ENCODE measurements around the gene ZER1.

The ZER1 gene

GRCh38 chr9:128774804-128775203 is 3.1 kb upstream of the ZER1 start:
- no peak for DNase-seq
- TF ChIP-seq POLR2A (IDR thresholded peaks at IDR 0.05; ENCODE audit: low read length) (no peak), GATA1 (IDR thresholded peaks at IDR 0.05; ENCODE audit: low read depth, low read length) (no peak)

- DNase-seq = no peak
- TF ChIP-seq GATA1 (IDR thresholded peaks at IDR 0.05; ENCODE audit: low read depth, low read length) = no peak
- no peak for TF ChIP-seq POLR2A (IDR thresholded peaks at IDR 0.05; ENCODE audit: low read length)
These were observed 1.3 kb upstream of the ZER1 start for GRCh38 chr9:128773049-128773448.

- TF ChIP-seq POLR2A (IDR thresholded peaks at IDR 0.05; ENCODE audit: low read length) (no peak), GATA1 (IDR thresholded peaks at IDR 0.05; ENCODE audit: low read depth, low read length) (no peak)
- DNase-seq = peak; percentile 62 to 81
These were observed 519 bp downstream of the ZER1 start for GRCh38 chr9:128771094-128771721.

- DNase-seq = no peak
- TF ChIP-seq GATA1 (IDR thresholded peaks at IDR 0.05; ENCODE audit: low read depth, low read length) = no peak
- no peak for TF ChIP-seq POLR2A (IDR thresholded peaks at IDR 0.05; ENCODE audit: low read length)
These were observed 1.3 kb downstream of the ZER1 start for GRCh38 chr9:128770286-128771030.

- TF ChIP-seq GATA1 (IDR thresholded peaks at IDR 0.05; ENCODE audit: low read depth, low read length) (no peak), POLR2A (IDR thresholded peaks at IDR 0.05; ENCODE audit: low read length) (no peak)
These were observed 3.1 kb downstream of the ZER1 start for GRCh38 chr9:128768606-128769005.

GRCh38 chr9:128765499-128765898 is 6.2 kb downstream of the ZER1 start:
- TF ChIP-seq GATA1 (IDR thresholded peaks at IDR 0.05; ENCODE audit: low read depth, low read length) = no peak
- TF ChIP-seq POLR2A (IDR thresholded peaks at IDR 0.05; ENCODE audit: low read length) = no peak

More at GRCh38 chr9:128768606-128769005, 3.1 kb downstream of the ZER1 start:
- DNase-seq = peak; percentile 39 to 49

GRCh38 chr9:128764361-128764760 is 7.4 kb downstream of the ZER1 start:
- TF ChIP-seq GATA1 (IDR thresholded peaks at IDR 0.05; ENCODE audit: low read depth, low read length) (no peak), POLR2A (IDR thresholded peaks at IDR 0.05; ENCODE audit: low read length) (no peak)
- DNase-seq = no peak

More at GRCh38 chr9:128765499-128765898, 6.2 kb downstream of the ZER1 start:
- DNase-seq = no peak

GRCh38 chr9:128762671-128763449 is 8.9 kb downstream of the ZER1 start:
- DNase-seq = no peak
- TF ChIP-seq GATA1 (IDR thresholded peaks at IDR 0.05; ENCODE audit: low read depth, low read length) (no peak), POLR2A (IDR thresholded peaks at IDR 0.05; ENCODE audit: low read length) (no peak)

- TF ChIP-seq POLR2A (IDR thresholded peaks at IDR 0.05; ENCODE audit: low read length) = no peak
- TF ChIP-seq GATA1 (IDR thresholded peaks at IDR 0.05; ENCODE audit: low read depth, low read length) = no peak
- no peak for DNase-seq
These were observed 14.1 kb downstream of the ZER1 start for GRCh38 chr9:128757602-128758001.

- TF ChIP-seq GATA1 (IDR thresholded peaks at IDR 0.05; ENCODE audit: low read depth, low read length) (no peak), POLR2A (IDR thresholded peaks at IDR 0.05; ENCODE audit: low read length) (no peak)
- no peak for DNase-seq
These were observed 18.1 kb downstream of the ZER1 start for GRCh38 chr9:128753627-128754026.

GRCh38 chr9:128750926-128751595 is 20.7 kb downstream of the ZER1 start:
- DNase-seq = no peak
- TF ChIP-seq GATA1 (IDR thresholded peaks at IDR 0.05; ENCODE audit: low read depth, low read length) = no peak
- TF ChIP-seq POLR2A (IDR thresholded peaks at IDR 0.05; ENCODE audit: low read length) = no peak

- no peak for DNase-seq
- no peak for TF ChIP-seq GATA1 (IDR thresholded peaks at IDR 0.05; ENCODE audit: low read depth, low read length)
These were observed 24.5 kb downstream of the ZER1 start for GRCh38 chr9:128747241-128747640.

GRCh38 chr9:128743421-128743820 is 28.3 kb downstream of the ZER1 start:
- TF ChIP-seq POLR2A (IDR thresholded peaks at IDR 0.05; ENCODE audit: low read length) = no peak
- TF ChIP-seq GATA1 (IDR thresholded peaks at IDR 0.05; ENCODE audit: low read depth, low read length) = no peak
- no peak for DNase-seq

GRCh38 chr9:128742401-128742800 is 29.3 kb downstream of the ZER1 start:
- TF ChIP-seq GATA1 (IDR thresholded peaks at IDR 0.05; ENCODE audit: low read depth, low read length) (no peak), POLR2A (IDR thresholded peaks at IDR 0.05; ENCODE audit: low read length) (no peak)
- no peak for DNase-seq
